Heart left ventricle (tissue), 13 donors: ENCODE measurements around the gene ZNF670.

Experiments used
- POLR2A ChIP-seq, 2 donors: fragments of 450-650 bp; IDR thresholded peaks; one replicate each; pipeline ENCODE4 v1.6.1; 2017; ENCODE audit warnings: antibody characterized with exemption in 2 of 2, mild to moderate bottlenecking in 2 of 2, moderate library complexity in 2 of 2
- TF ChIP-seq, protein P1 (sequence below), 12 donors: fragments of 200-600 bp; sonication (generic) in 4 of 12; IDR thresholded peaks; one replicate each; pipeline versions ENCODE4 v1.5.0 to v1.8.0; 2018 to 2022; ENCODE audit warnings: antibody characterized with exemption in 12 of 12, mild to moderate bottlenecking in 5 of 12
- donor health status: ischemic (EF 13 %, LVEDD 7.1; RV severe dilation, severe dysfunction).
- donor health status: DM: no; HTN: yes; CAD: no.
- donor health status: DM: no; HTN: no; CAD: no.
- donor health status: ischemic (EF 25% LVEDD 6.9; RV normal size, moderate dysfunction).
- donor health status: ischemic (EF 25% LVEDD 5.7; RV mildly dilated, moderate dysfunction).
- donor health status: ischemic (EF 35%, LVEDD 5.7; RV mildly dilated, moderate dysfunction).
- donor health status: nonischemic (EF 11% LVEDD 7.7; RV severe dilation, severe dysfunction).
- donor health status: DM: yes; HTN: yes; CAD: no.
- donor health status: PGD.
- donor health status: ischemic (EF 29% LVEDD 5.4; RV normal size, mild dysfunction).
- donor health status: nonischemic (EF 23%, LVEDD 6.1; RV moderate dilation, normal function).

DNA sequence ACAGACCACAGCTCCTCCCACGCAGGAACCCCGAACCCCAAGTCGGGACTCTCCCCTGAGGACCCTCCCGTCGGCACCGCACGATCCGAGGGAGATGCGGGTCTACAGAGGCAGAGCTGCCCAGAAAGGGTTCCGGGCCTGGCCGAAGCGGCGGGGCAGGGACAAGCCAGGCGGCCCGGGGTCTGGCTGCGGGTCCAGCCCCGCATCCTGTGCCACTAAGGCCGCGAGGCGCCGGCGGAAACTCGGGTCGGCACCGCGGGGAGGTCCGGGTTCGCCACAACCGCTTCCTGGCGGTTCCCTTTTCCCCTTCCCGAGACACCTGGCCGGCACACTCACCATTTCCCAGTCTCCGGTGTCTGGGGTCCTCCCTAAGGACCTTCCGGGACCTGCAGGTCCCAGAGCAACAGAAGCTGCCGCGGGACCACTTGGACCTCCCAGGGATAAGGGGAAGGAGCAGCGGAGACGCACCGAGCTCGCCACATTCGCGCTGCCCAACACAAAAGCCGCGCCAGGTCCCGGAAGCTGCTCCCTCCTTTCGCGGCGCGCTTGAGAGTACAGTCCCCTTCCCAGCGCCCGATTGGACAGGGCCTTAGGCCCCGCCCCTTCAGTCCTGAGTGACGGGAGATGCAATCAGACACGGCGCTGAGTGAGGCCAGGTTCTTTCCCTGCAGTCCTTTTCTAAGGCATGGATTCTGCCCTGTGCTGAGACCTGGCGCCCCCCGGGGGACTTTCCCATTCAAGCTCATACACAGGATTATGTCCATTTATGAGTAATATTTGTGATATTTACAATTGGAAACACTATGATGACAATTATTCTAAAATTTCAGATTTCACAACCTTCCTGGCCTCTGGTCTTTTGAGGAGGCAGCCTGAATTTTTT, at the start of gene ZNF670:
- TF ChIP-seq, protein P1, sequence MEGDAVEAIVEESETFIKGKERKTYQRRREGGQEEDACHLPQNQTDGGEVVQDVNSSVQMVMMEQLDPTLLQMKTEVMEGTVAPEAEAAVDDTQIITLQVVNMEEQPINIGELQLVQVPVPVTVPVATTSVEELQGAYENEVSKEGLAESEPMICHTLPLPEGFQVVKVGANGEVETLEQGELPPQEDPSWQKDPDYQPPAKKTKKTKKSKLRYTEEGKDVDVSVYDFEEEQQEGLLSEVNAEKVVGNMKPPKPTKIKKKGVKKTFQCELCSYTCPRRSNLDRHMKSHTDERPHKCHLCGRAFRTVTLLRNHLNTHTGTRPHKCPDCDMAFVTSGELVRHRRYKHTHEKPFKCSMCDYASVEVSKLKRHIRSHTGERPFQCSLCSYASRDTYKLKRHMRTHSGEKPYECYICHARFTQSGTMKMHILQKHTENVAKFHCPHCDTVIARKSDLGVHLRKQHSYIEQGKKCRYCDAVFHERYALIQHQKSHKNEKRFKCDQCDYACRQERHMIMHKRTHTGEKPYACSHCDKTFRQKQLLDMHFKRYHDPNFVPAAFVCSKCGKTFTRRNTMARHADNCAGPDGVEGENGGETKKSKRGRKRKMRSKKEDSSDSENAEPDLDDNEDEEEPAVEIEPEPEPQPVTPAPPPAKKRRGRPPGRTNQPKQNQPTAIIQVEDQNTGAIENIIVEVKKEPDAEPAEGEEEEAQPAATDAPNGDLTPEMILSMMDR (IDR thresholded peaks at IDR 0.05), result peak in 2 of 12 donors; percentile 3 to 16
- TF ChIP-seq POLR2A (IDR thresholded peaks at IDR 0.05), result peak in 1 of 2 donors; percentile 70
